Nephron (organoid): Measurements from ENCODE around the gene ANKRD55.
A peak's percentile ranks its signal among the peaks of the same experiment; 100 is the strongest.

Experiments used
- H3K27ac Mint-ChIP-seq, 3 experiments: 2 replicates each; pipeline ENCODE4 v1.8.0; 2020; ENCODE audit warnings: mixed read lengths in 3 of 3, mild to moderate bottlenecking in 2 of 3, moderate library complexity in 1 of 3
- H3K27me3 Mint-ChIP-seq: 2 replicates; pipeline ENCODE4 v1.8.0; 2021; ENCODE audit warnings: low read depth, mild to moderate bottlenecking, moderate library complexity, mixed read lengths
- H3K36me3 Mint-ChIP-seq: 2 replicates; pipeline ENCODE4 v1.8.0; 2020; ENCODE audit warnings: low read depth, mixed read lengths
- H3K4me1 Mint-ChIP-seq: 2 replicates; pipeline ENCODE4 v1.8.0; 2020; ENCODE audit warnings: mixed read lengths
- H3K4me3 Mint-ChIP-seq, 3 experiments: 2 replicates each; pipeline ENCODE4 v1.8.0; 2020; ENCODE audit warnings: mild to moderate bottlenecking in 3 of 3, mixed read lengths in 3 of 3, moderate library complexity in 2 of 3
- H3K9me3 Mint-ChIP-seq: 2 replicates; pipeline ENCODE4 v1.8.0; 2020; ENCODE audit warnings: mixed read lengths
- CTCF ChIP-seq, 3 experiments: fragments of 200-600 bp; sonication (generic); IDR thresholded peaks; one replicate each; pipeline ENCODE4 v1.5.0; 2021; ENCODE audit warnings: antibody characterized with exemption in 3 of 3; ENCODE audit not compliant: unreplicated experiment in 3 of 3

Gene ANKRD55

GRCh38 chr5:56277573-56277972 is 44.4 kb upstream of the ANKRD55 start:
- Mint-ChIP-seq H3K9me3 (peaks cover 4% of the 10 kb centered on the region), H3K27me3 (no peaks in the 10 kb centered on the region), H3K4me3 (no peak overlapping the region), H3K27ac (peak overlapping the region; percentile 16 to 81 (median 67)), H3K4me1 (peaks cover 23% of the 10 kb centered on the region), H3K36me3 (no peaks in the 10 kb centered on the region)
- TF ChIP-seq CTCF (IDR thresholded peaks at IDR 0.05; ENCODE audit: unreplicated experiment in 3 of 3) = no peak

- Mint-ChIP-seq H3K27me3 (no peaks in the 10 kb centered on the region), H3K4me1 (peaks cover 34% of the 10 kb centered on the region), H3K4me3 (no peak overlapping the region), H3K27ac (peak overlapping the region; percentile 52 to 83 (median 58)), H3K36me3 (no peaks in the 10 kb centered on the region), H3K9me3 (peaks cover 4% of the 10 kb centered on the region)
- no peak for TF ChIP-seq CTCF (IDR thresholded peaks at IDR 0.05; ENCODE audit: unreplicated experiment in 3 of 3)
Observed at GRCh38 chr5:56273376-56273955, 40.3 kb upstream of the ANKRD55 start.

GRCh38 chr5:56272765-56273164 is 39.6 kb upstream of the ANKRD55 start:
- TF ChIP-seq CTCF (IDR thresholded peaks at IDR 0.05; ENCODE audit: unreplicated experiment in 3 of 3) = no peak
- peaks cover 4% of the 10 kb centered on the region for H3K9me3 Mint-ChIP-seq
- H3K27ac Mint-ChIP-seq = peak overlapping the region in 2 of 3 experiments; percentile 8 to 52

GRCh38 chr5:56270568-56271392 is 37.6 kb upstream of the ANKRD55 start:
- Mint-ChIP-seq H3K4me3 (no peak overlapping the region), H3K36me3 (no peaks in the 10 kb centered on the region), H3K9me3 (no peaks in the 10 kb centered on the region), H3K27me3 (no peaks in the 10 kb centered on the region), H3K4me1 (peaks cover 23% of the 10 kb centered on the region), H3K27ac (peak overlapping the region; percentile 68 to 88 (median 71))
- peak; percentile 96 to 99 (median 97) for TF ChIP-seq CTCF (IDR thresholded peaks at IDR 0.05; ENCODE audit: unreplicated experiment in 3 of 3)

More at GRCh38 chr5:56272765-56273164, 39.6 kb upstream of the ANKRD55 start:
- Mint-ChIP-seq H3K36me3 (no peaks in the 10 kb centered on the region), H3K27me3 (no peaks in the 10 kb centered on the region), H3K4me1 (peaks cover 27% of the 10 kb centered on the region), H3K4me3 (no peak overlapping the region)

- Mint-ChIP-seq H3K4me1 (peaks cover 23% of the 10 kb centered on the region), H3K36me3 (no peaks in the 10 kb centered on the region), H3K9me3 (no peaks in the 10 kb centered on the region), H3K27ac (peak overlapping the region; percentile 68 to 88 (median 71)), H3K27me3 (no peaks in the 10 kb centered on the region), H3K4me3 (no peak overlapping the region)
- TF ChIP-seq CTCF (IDR thresholded peaks at IDR 0.05; ENCODE audit: unreplicated experiment in 3 of 3) = no peak
Observed at GRCh38 chr5:56270058-56270457, 36.9 kb upstream of the ANKRD55 start.
